HG03342 (cell line): ENCODE data around the gene SLC11A1.

Experiments
- ATAC-seq: cut with Tn5 transposase; IDR thresholded peaks from one replicate; pipeline ENCODE4 v1.9.1; 2021; ENCODE audit warnings: mild to moderate bottlenecking, moderate library complexity; ENCODE audit not compliant: unreplicated experiment

SLC11A1 gene

DNA sequence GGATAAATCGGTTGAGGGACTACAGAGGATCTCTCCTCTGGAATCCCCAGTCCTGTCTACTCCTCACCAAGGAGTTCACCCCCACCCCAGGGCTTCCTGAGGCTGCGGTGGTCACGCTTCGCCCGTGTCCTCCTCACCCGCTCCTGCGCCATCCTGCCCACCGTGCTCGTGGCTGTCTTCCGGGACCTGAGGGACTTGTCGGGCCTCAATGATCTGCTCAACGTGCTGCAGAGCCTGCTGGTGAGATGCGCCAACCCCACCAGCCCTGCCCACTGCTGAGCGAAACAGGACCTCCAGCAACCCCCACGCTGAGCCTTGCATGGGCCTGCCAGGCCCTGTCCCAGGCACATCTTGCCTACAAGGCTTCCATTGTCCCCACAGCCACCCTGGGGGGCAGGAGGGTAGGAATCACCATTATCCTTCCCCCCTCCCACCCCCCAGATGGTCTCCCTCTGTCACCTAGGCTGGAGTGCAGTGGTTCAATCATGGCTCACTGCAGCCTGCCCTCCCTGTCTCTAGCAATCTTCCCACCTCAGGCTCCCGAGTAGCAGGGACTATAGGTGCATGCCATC lies 10.9 kb downstream of the SLC11A1 start:
- no peak for ATAC-seq

DNA sequence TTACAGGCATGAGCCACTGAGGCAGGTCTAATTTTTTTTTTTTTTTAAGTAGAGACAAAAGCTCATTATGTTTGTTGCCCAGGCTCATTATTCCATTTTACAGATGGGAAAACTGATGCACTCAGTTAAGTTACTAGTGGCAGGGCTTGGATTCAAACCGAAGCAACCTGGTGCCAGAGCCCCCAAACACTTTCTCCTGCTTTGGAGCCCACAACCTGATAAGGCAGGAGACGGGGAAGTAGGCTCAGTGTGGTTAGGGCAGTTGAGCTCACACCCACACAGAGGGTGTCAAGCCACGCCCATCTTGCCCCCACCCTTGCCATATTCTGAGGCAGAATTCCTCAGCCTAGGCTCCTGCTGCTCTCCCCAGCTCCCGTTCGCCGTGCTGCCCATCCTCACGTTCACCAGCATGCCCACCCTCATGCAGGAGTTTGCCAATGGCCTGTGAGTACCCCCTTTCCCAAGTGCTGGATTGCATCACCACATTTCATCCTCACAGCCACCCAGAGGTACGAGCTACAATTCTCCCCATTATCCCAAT lies 11.7 kb downstream of the SLC11A1 start:
- ATAC-seq, result no peak

DNA sequence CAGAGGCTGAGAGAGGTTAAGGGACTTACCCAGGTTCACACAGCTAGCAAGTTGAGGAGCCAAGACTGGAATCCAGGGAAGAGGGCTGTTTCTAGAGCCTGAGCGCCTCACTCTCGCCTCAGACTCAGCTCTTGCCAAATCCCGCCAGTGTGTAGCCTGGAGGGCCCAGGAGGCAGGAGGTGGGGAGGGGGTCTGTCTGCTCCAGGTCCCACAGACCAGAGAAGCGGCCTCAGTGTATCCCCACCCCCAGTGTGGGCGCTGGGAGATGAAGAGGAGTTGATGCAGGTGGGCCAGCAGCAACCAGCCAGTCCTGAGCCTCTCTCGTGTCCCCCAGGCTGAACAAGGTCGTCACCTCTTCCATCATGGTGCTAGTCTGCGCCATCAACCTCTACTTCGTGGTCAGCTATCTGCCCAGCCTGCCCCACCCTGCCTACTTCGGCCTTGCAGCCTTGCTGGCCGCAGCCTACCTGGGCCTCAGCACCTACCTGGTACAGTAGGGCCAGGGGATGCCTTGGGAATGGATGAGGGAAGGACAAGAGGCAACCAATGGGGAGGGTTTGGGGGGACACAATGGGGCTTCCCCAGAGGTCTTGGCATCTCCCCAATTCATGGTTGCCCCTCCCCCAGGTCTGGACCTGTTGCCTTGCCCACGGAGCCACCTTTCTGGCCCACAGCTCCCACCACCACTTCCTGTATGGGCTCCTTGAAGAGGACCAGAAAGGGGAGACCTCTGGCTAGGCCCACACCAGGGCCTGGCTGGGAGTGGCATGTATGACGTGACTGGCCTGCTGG lies 12.4 kb downstream of the SLC11A1 start:
- ATAC-seq, result no peak

DNA sequence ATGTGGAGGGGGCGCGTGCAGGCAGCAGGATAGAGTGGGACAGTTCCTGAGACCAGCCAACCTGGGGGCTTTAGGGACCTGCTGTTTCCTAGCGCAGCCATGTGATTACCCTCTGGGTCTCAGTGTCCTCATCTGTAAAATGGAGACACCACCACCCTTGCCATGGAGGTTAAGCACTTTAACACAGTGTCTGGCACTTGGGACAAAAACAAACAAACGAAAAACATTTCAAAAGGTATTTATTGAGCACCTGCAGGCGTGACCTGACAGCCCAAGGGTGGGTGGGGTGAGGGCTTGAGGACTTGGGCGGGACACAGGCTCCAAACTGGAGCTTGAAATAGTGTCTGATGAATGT lies 13.0 kb downstream of the SLC11A1 start:
- no peak for ATAC-seq

DNA sequence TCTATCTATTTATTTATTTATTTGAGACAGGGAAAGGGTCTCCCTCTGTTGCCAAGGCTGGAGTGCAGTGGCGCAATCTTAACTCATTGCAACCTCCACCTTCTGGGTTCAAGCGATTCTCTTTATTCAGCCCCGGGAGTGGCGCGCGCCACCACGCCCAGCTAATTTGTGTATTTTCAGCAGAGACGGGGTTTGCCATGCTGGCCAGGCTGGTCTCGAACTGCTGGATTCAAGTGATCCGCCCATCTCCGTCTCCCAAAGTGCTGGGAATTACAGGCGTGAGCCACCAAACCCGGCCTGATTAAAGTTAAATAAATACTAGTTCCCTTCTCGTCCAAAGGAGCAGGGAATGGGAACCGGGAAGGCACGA lies 13.4 kb downstream of the SLC11A1 start:
- ATAC-seq, result no peak

DNA sequence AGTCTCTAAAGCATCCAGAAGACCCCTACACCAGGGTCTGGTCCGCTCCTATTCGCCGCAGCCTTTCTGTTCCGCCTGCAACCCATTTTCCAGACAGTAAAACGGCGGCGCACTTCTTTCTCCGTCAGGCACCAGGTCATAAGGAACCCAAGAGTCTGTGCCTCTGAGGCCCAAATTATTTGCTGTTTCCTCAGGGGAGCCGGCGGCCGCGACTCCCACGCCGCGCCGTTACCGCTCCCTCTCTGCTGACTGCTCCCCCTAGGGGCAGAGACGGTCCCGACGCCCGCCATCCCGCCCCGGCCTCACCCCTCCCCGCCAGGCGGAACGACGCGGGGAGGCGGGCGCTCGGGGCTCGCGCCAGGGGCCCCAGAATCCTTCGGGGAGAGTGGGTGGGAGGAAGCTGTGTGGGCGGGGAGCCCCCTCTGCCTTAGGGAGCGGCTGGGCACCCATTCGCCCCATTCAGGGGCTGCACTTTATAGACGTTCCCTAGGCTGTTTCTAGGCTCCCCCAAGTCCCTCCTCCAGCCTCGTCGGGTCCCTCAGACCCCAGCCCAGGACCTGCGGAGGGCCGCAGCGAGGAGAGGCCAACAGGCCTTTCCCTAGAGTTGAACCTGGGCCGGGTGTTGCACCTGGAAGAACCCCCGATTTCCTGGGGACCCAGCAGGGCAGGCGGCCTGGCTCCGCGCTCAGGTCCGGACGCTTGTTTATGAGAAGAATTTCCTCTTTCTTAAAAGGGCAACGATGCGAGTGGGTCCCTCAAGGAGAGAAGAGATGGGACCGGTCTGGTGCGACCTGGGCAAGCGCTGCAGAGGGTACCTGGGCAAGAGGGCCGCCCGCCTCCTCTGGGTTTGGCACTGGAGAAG lies 14.0 kb downstream of the SLC11A1 start:
- peak; percentile 48 for ATAC-seq

DNA sequence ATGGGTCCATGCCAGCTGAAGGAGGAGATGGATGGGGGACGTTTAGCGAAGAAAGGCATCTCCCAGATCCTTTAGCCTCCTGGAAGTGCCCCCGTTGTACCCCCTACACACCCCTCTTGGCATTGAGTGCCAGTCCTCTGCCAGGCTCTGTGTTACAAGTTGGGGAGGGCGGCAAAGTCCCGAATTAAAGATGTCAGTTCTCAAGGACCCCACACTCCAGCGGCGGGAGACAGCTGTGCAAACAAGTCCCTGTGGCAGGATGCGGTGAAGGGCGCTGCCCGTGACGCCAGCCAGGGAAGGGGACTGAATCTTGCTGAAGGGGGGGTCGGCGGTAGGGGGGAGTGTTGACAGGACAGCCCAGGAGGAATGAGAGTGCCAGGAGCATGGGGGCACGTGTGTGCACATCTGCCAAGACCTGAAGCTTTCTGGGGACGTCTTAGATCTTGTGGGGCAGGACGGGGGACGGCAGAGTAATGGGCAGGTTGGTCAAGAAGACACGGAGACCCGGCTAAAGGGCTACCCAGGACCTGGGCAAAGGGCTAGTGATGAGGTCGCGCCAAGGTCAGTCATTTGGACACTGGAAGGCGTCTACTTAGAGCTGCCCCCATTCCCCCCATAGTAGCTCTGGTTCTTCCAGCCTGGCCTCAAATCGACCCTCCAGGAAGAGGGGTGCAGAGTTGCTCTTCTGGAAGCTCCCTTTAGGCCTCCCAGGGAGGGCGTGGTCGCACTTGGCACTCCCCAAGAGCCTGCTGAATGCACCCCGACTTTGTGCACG lies 14.8 kb downstream of the SLC11A1 start:
- no peak for ATAC-seq

DNA sequence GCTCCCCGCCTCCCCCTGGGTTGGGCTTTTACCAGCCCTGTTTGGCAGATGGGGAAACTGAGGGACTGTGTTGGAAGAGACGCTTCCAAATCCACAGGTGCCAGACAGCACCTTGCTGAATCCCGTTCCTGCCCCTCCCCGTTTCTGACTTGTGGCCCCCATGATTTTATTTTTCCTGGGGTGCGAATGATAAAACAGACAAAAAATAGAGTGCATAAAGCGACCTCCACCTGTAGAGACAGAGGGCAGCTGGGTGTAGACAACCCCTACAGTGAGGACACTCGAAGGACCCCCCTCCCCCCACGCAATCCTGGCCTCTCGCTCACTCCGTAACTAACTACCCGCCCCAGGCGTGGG lies 15.4 kb downstream of the SLC11A1 start:
- ATAC-seq, result no peak

DNA sequence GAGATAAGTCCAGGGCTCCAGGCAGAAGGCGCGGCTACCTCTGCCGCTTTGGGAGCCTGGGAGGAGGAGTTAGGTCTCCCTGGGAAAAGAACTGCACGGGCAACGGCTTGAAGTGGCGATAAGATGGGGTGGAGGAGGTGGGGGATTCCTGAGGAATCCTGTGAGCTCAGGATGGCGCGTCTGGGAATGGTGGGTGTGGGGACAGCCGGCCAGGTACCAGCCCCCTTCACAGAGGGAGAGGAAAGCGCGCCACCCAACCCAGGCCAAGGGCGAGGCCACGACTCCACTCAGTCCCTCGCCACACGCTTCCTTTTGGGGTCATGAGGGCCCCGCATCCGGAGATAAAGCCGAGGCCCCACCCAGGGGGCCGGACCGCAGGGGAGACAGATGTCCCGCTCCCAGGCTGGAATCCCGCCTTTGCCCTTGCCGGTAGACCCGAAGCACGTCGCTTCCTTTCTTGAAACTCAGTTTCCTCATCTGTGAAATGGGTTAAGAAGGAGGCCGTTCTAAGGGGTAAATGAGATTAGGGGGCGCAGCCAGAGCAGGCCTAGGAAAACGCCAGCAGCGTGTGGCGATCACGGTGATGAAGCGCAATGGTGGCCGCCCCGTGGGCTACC lies 15.9 kb downstream of the SLC11A1 start:
- ATAC-seq, result peak; percentile 17

DNA sequence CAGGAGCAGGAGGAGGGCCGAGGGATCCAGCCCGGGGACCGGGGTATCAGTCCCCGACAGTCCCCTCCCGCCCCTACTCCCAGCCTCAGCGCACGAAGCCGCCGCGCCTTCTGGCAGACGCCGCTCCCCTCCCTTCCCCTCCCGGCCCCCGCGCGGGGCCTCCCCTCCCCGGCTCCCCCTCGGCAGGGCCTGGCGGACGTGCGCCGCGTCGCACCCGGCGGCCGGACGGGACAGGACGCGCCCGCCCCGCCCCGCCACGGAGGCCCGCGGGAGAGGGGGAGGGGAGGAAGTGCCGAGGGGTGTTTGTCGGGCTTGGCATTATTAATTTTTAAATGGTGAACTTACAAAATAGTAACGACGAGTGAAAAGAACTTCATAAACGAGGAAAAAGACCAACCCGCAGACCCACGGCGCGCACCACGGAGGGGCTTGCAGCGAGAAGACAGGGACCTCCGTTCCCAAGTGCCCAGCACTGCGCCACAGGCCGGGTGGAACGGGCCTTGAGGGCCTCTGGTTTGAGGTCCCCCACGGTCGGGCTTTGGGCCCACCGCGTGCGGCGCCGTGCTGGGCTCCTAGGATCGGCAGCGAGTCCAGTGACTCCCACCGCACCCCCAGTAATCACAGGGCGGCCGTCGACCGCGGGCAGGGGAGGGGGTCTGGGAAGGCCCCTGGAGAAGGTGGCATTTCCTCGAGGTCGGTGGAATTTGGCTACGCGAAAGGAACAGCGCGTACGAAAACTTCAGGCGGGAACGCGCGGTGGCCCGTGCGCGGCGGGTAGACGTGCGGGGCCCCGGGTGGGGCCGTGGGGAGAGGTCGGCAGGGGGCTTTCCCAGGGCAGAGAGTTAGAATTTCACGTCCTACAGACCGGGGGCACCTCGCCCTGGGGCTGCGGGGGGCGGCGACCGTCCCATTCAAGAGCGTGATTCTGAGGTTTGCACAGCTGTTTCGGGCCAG lies 16.6 kb downstream of the SLC11A1 start:
- ATAC-seq, result peak; percentile 25

DNA sequence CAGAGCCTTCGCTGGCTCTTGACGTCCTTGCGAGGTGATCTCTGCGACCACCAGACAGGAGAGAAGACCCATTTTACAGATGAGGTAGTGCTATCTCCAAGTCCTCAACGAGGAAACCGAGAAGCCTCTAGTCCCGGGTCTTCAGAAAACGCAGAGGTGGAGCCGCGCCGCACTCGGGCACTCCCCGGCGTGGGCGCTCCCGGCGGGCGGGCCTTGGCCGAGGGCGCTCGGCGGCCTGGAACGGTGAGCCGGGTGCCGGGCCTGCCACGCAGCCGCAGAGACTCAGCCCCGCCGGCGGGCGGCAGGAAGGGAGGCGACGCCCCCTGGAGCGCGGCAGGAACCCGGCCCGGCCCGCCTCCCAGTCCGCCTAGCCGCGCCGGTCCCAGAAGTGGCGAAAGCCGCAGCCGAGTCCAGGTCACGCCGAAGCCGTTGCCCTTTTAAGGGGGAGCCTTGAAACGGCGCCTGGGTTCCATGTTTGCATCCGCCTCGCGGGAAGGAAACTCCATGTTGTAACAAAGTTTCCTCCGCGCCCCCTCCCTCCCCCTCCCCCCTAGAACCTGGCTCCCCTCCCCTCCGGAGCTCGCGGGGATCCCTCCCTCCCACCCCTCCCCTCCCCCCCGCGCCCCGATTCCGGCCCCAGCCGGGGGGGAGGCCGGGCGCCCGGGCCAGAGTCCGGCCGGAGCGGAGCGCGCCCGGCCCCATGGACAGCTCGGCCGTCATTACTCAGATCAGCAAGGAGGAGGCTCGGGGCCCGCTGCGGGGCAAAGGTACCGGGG lies 17.5 kb downstream of the SLC11A1 start, which contains the start of gene CTDSP1:
Gene CTDSP1, plus strand, starts transcription at position 478 of the 776 bp plus-strand sequence. Its CDS starts 223 bp downstream, at position 701.
- ATAC-seq, result peak; percentile 39

DNA sequence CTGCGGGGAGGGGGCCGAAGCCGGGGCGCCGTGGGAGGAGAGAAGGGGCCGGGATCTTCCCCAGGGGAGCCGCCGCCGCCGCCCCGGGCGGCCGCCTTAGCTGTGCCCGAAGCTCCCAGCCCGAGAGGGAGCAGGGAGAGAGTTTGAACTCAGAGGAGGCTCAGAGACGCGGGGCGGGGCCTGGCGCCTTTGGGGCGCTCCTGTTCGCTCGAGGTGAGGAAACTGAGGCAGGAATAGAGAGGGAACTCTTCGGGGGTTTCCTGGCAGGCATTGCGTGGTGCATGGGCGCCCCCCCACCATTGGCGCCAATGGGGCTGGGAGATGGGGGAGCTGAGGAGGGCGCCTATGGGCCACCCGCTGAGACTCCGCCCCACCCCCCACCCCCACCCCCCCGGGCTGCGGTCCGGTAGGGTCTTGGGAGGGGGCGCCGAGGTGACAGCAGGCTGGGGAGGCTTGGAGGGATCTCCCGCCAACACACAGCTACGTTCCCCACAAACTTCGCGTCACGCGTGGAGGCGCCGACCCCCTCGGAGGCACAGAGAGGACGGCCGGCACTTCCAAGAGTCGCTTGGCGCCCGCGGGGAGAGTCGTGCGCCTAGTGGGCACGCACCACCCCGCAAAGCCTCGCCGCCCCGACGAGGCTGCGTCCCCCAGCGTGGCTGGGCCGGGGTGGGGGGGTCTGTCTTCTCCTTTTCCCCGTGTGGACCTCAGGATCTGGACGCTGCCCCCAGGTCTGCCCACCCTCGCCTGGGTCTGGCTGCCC lies 18.3 kb downstream of the SLC11A1 start:
- ATAC-seq, result no peak

DNA sequence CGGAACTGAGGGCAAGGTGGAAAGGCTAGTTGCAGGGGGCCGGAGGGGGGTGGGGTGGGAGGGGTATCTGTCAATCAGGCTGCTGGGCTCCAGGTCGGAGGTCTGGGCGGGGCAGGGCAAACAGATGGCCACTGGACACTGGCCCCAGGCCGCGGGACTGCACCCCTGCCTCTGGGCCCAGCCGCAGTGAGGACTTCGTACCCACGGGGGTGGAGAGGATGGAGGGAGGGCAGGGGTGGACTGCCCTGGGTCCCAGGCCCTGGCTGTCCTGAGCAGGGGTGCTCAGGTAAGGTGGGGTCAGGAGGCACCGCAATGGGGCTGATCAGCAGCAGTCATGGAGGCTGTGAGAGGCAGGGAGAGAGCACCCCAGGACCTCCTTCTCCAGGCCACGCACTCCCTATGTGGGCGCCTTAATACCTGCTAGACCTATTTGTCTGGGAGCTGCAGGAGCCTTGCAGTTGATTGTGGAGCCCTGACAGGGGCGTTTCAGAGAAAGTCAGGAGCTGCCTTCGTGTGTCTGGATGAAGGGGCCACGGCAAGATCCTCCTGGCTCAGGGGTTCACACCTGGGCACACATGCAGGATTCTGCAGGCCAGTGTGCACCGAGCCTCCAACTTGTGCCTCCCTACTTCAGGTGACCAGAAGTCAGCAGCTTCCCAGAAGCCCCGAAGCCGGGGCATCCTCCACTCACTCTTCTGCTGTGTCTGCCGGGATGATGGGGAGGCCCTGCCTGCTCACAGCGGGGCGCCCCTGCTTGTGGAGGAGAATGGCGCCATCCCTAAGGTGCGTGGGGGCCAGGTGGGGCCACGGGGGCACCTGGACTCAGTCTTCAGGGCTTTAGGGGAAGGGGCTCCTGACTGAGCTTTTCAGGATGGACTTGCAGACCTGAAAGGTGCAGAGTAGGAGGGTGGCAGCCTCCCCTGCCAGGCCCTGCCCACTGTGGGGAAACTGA lies 19.1 kb downstream of the SLC11A1 start:
- ATAC-seq, result no peak

DNA sequence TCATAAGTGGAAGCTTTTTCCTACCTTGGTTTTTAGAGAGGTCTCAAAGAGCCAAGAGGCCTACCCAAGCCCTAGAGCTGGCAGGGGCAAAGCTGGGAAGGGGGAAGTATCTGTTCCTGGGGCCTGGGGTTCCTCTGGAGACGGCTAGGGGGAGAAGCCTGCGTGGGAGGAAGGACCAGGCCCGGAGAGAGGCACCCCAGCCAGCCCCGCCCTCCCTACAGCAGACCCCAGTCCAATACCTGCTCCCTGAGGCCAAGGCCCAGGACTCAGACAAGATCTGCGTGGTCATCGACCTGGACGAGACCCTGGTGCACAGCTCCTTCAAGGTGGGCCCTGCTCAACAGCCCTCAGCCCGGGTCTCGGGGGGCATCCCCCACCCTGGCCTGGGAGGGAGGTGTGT lies 19.8 kb downstream of the SLC11A1 start:
- no peak for ATAC-seq

DNA sequence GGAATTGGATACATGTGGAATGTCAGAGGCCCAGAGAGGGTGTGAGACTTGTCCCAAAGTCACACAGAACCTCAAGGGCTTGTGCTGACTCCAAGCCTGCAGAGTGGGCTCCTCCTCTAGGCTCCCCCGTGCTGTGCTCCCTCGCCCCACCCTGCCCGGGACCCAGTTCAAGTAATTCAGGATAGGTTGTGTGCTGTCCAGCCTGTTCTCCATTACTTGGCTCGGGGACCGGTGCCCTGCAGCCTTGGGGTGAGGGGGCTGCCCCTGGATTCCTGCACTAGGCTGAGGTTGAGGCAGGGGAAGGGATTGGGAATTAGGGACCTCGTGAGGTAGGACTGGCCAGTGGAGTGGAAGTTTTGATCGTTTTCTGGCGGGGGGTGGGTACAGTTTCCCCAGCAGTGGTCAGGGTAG lies 20.4 kb downstream of the SLC11A1 start:
- ATAC-seq, result no peak

DNA sequence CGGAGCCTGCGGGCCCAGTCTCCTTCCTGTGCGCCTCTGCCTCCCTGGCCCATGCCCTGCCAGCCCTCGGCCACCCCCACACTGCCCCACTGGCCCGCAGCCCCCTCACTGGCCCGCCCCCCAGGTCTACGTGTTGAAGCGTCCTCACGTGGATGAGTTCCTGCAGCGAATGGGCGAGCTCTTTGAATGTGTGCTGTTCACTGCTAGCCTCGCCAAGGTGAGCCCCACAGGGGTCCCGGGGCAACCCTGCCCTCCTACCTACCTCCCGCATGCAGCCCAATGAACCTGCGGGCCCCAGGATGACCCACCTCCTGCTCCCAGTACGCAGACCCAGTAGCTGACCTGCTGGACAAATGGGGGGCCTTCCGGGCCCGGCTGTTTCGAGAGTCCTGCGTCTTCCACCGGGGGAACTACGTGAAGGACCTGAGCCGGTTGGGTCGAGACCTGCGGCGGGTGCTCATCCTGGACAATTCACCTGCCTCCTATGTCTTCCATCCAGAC lies 20.9 kb downstream of the SLC11A1 start:
- ATAC-seq, result no peak
